ENCODE results near the gene ASCC2.
"Not testable (repeated sequence)": the region's sequence is repeated elsewhere in the genome, so short reads cannot be mapped to it uniquely, and the experiment has no call there.

The ASCC2 gene

GRCh38 chr22:29856496-29856895 is 18.4 kb upstream of the ASCC2 start:
- DNase-seq (ENCODE audit: low read depth, low spot score), result no peak

DNA sequence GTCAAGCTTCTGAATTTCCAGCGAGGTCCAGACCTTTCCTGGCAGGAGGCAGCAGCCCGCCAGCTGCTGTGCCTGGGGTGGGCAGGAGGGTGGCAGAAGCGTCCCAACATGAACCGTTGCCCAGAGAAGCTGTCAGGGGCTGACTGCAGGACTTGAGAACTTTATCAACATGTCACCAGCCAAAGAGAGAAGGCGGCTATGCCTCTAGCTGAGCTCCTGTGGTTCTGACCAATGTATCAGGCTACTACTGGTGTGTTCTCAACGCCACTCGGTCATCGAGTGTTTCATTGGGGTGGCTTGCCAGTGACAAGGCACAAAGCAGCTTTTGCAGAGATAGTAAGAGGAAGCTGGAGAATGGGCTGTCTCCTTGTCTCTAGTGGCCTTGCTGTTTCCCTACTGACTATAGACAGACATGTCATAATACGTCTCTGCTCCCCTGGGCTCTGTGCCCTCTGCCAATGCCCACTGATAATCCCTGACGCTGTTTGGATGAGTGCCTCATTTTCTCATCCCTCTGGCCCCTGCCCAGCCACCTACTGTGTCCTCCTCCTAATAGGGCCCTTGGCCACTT is 17.6 kb upstream of the ASCC2 start:
- DNase-seq (ENCODE audit: low read depth, low spot score), result no peak

DNA sequence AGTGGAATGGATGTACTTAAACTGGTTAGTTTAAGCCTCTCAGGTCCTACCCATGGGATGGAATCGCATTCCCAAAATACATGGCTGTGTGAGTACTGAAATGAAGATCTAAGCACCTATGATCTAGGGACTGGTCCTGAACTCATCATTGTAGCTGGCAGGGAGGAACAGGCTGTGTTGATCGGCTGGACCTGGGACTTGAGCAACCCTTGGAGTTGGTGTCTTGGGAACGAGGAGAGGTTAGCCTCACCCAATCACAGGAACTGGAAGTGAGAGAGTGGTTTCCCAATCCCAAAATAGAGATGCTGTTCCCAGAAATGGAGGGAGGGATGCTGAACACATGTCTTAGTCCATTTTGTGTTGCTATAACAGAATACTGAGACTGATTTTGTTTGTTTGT is 16.4 kb upstream of the ASCC2 start:
- no peak for DNase-seq (ENCODE audit: low read depth, low spot score)

DNA sequence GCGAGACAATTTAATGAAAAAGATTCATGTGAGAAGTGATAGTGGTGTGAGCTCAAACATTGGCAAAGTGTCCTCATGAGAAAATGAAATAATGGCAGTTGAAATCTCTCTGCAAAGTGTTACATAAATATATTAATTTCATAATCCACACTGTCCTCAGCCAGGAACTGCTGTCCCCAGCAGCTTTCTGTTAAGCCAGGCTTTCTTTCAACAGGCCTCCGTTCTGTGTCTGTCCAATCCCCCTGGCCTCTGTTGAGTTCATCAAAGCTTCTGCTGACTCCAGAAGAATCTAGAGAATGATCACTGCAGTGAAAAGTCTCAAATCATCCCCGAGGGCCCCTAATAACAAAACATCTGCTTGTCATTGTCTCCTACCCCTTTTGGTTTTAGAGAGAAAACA is 10.0 kb upstream of the ASCC2 start:
- DNase-seq (ENCODE audit: low read depth, low spot score), result no peak

- no peak for DNase-seq (ENCODE audit: low read depth, low spot score)
Observed at GRCh38 chr22:29846290-29846689, 8.2 kb upstream of the ASCC2 start.

DNA sequence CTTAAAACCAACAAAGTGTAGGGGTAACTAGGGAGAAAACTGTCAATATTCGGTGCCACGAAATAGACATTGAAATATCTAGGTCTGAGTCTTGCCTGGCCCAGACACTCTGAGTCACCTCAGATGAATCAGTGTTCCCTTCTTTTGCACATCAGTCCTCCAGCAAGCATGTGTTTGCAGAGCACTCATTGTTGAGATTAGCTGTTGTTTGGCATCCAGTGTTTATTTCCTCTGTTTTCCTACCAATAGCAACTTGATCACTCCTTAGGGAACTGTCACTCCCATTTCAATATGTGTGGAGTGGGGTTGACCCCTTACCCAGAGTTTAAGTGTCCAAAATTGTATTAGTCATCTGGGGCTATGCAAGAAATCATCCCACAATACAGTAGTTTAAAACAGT is 4.7 kb upstream of the ASCC2 start:
- DNase-seq (ENCODE audit: low read depth, low spot score), result no peak

DNA sequence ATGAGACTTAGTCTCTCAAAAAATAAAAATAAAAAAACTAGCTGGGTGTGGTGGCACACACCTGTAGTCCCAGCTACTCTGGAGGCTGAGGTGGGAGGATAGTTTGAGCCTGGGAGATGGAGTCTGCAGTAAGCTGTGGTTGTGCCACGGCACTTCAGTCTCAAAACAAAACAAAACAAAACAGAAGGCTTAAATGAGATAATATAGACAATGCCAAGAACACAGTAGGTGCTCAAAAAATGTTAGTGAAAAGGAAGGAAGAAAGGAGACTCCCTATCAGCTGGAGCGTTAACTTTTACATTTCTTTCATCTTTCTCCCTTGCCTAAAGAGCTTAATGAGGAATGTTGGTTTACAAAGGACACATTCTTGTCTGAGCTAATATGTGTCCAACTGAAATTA is 4.1 kb upstream of the ASCC2 start:
- no peak for DNase-seq (ENCODE audit: low read depth, low spot score)

DNA sequence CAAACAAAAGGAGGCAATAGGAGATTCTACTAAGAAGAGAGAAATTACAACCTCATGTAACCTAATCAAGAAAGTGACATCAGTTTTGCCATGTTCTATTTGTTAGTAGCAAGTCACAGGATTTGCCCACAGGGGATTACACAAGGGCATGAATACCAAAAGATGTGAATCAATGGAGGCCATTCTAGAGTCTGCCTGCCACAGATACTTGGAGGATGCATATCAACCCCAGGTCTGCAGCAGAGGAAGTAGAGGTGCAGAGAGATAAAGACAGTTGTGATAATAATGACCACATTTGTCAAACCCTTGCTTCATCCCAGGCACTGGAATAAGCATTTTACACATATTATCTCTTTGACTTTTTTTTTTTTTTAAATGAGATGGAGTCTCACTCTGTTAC is 2.4 kb upstream of the ASCC2 start:
- no peak for DNase-seq (ENCODE audit: low read depth, low spot score)

DNA sequence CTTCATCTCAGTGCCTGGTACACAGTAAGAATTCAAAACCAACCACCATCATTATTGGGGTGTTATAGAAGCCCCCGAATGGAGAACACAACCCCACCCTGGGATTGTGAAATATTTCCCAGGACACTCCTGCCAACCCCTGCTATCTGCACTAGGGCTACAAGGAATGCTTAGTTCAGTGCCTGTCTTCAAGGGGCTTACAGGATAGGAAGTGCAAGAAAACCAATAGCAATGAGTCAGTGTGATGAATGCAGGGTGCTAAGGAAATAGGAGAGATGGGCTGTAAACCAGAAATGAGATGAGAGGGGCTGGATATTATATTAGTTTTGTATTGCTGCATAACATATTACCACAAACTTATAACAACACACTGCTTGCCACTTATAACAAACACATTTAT is 965 bp upstream of the ASCC2 start:
- DNase-seq (ENCODE audit: low read depth, low spot score), result no peak

DNA sequence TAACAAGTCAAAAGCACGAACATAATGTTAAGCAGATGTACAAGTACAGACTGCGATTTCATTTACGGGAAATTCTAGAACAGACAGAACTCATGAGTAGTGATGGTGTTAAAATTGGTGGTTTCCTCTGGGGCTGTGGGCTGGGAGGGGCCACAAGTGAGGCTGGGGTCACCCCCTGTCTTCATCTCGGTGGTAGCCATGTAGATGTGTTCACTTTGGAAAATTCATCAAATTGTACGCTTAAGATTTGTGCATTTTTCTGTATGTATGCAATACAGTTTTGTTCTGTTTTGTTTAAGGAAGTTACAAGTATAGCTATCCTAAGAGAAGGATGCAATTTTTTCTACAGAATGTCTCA is 504 bp upstream of the ASCC2 start:
- no peak for DNase-seq (ENCODE audit: low read depth, low spot score)

DNA sequence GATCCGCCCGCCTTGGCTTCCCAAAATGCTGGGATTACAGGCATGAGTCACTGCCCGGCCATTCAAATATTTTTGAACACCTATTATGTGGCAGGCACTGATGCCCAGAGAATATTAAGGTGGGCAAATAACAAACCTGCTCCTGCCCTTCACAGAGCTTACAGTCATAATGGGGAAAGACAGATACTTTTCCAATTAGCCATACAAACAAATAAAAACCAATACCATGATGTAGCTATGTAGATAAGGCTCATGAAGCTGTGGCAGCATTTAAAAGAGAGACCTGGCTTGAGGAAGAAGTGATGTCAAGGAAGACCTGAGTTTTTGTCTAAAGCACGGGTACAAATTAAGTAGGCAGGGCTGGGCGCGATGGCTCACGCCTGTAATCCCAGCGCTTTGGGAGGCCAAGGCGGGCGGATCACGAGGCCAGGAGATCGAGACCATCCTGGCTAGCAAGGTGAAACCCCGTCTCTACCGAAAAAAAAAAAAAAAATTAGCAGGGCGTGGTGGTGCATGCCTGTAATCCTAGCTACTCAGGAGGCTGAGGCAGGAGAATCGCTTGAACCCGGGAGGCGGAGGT is 1.2 kb downstream of the ASCC2 start:
- DNase-seq (ENCODE audit: low read depth, low spot score), result not testable (repeated sequence)

DNA sequence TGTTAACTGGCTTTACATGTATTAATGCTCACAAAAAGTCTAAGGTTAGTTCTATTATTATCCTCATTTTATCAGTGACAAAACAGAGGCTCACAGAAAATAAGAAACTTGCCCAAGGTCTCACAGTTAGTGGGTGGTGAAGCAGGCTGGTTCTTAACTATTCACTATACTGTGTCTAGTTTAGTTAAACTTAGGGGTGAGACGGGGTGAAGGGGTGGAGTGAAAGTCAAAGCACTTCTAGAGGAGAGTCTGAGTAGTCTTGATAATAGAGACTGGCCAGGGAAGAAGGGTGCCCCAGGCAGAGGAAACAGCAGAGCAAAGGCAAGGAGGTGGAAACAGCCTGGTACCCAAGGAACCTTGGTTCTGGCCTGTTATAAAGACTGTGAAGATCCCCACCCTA is 4.0 kb downstream of the ASCC2 start:
- DNase-seq (ENCODE audit: low read depth, low spot score), result no peak

- DNase-seq (ENCODE audit: low read depth, low spot score), result no peak
Observed at GRCh38 chr22:29833392-29833965, 4.6 kb downstream of the ASCC2 start.

DNA sequence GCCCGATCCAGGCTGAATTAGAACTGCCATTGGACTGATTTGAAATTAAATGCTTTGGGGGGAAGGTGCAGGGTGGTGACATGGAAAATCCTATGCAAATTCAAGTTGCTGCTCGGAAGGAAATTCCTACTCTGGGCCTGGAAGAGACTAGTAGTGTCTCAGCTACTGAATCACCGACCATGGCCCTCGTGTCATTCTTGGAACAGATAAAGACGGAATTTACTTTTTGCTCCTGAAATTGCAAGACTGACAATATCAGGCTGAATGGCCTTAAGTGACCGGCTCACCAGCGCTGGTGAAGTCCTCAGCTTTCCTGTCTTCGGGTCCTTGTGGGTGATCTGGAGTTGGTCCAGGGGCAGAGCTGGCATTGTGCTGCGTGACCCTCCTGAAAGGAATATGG is 6.1 kb downstream of the ASCC2 start:
- no peak for DNase-seq (ENCODE audit: low read depth, low spot score)

- DNase-seq (ENCODE audit: low read depth, low spot score), result no peak
Observed at GRCh38 chr22:29831186-29831921, 6.7 kb downstream of the ASCC2 start.

GRCh38 chr22:29830585-29830984 is 7.5 kb downstream of the ASCC2 start:
- DNase-seq (ENCODE audit: low read depth, low spot score), result no peak

- DNase-seq (ENCODE audit: low read depth, low spot score), result not testable (repeated sequence)
Observed at GRCh38 chr22:29827726-29828125, 10.3 kb downstream of the ASCC2 start.

DNA sequence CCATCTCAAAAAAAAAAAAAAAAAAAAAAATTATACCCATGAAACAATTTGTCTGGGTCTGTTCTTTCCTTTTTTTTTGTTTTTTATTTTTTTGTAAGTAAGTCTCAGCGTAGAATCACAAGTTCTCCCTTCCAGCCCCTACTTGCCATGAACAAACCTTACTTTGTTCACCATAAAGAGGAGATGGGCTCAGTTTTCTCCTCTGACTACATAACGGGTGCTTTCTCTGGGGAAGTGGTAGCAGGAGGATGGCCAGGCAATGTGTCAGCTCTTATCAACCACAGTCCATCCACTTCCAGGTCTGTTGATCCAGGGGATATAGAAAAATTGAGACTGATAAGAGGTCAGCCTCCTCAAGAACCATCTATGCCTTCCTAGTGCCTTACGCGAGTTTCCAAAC is 11.0 kb downstream of the ASCC2 start:
- DNase-seq (ENCODE audit: low read depth, low spot score), result no peak

DNA sequence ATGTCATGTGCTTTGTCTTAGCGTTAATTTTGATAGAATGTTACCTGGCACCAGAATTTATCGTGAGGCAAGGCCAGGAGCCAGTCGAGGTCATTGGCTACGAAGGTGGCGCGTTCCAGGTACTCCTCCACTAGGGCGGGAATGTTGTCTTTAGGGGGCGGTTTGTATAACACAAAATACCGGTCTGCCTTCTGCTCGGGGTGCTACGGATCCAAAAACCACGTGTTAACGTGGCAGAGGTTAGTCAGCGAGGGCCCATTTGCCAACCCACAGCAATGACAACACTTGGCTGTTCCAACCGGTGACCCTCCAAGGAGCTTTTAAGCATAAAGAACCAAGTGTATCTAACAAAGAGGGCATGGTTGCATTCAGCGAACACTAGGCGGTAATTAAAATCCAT is 12.5 kb downstream of the ASCC2 start:
- no peak for DNase-seq (ENCODE audit: low read depth, low spot score)

GRCh38 chr22:29824677-29825076 is 13.4 kb downstream of the ASCC2 start:
- no peak for DNase-seq (ENCODE audit: low read depth, low spot score)

- DNase-seq (ENCODE audit: low read depth, low spot score), result no peak
Observed at GRCh38 chr22:29821291-29822016, 16.6 kb downstream of the ASCC2 start.

GRCh38 chr22:29820961-29821290 is 17.1 kb downstream of the ASCC2 start:
- no peak for DNase-seq (ENCODE audit: low read depth, low spot score)

- DNase-seq (ENCODE audit: low read depth, low spot score), result no peak
Observed at GRCh38 chr22:29819501-29819900, 18.6 kb downstream of the ASCC2 start.
